ENCODE results near the gene CDK11B. TPM values are rescaled to one million over a fixed set of nuclear protein-coding genes. Genes with fewer than 3 reads are reported as not detected.
"Not testable (repeated sequence)": the region's sequence is repeated elsewhere in the genome, so short reads cannot be mapped to it uniquely, and the experiment has no call there.

The CDK11B gene
- 10 to 100 TPM; 31.8 to 33.6 TPM for total RNA-seq
- polyA plus RNA-seq (2013, experiment 1 of 2): 42.7 TPM
- polyA plus RNA-seq (2013, experiment 2 of 2): 37.7 TPM
- long read RNA-seq, experiment 1, partial matches to known transcripts: 20 of 26 reads
- long read RNA-seq, experiment 1, other reads (novel, unspliced or antisense): 6 of 26 reads
- long read RNA-seq, experiment 2, transcript CDK11B-203 (20 exons, 2,998 nt): major isoform, 14 of 51 reads
- long read RNA-seq, experiment 2, partial matches to known transcripts: 12 of 51 reads
- long read RNA-seq, experiment 2, other reads (novel, unspliced or antisense): 22 of 51 reads
- long read RNA-seq, experiment 3, partial matches to known transcripts: 12 of 17 reads
- long read RNA-seq, experiment 3, other reads (novel, unspliced or antisense): 5 of 17 reads
- long read RNA-seq, experiment 4, partial matches to known transcripts: 16 of 22 reads
- long read RNA-seq, experiment 4, other reads (novel, unspliced or antisense): 5 of 22 reads

DNA sequence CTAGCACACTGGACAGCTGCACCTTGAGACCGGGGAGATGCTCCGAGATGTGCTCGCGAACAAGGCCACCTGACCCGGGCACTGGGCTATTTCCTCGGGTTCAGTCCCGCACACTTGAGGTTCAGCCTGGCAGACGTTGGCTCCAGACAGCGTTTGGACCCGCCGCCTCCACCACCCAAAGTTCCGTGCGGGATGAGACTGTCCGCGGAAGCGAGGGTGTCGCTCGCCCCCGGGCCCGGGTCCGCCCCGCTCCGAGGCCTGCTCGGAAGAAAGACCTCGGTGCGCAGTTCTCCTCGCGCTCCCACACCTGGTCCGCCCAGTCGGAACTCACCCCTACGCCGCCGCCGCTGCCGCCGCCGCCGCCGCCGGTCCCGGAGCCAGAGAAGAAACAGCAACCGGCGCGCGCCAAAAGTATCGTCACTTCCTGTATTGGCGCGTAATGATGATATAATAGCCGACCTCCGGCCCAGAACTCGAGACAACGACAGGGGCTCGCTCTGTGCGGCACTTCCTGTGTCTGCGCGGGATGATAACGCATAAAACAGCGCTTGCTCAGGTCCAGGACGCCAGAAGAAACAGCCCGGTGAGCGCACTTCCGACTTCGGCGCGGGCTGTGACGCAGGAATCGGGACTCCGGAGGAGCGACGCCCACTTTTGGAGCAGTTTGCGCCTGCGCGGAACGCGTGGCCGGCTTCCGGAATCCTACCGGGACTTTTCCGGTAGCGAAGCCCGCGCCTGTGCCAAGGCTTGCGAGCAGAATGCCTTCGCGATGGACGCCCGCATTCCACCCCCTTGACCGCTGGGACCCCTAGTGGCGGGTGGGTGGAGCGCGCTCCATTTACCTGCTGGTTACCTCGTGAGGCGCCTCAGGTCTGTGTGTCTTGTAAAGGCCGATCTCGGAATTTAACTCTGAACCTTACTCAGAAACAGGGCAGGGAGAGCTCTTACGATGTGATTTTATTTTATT is at the start of gene CDK11B:
Gene CDK11B (minus strand): TSS at position 422 of the 967 bp plus-strand sequence. CDS start 1,519 bp downstream, outside the sequence.
- H3K4me3 ChIP-seq (ENCODE audit: low read length): peak within 1 kb of the TSS; percentile 73
- DNase-seq: peak; percentile 97
- TF ChIP-seq, protein P1, sequence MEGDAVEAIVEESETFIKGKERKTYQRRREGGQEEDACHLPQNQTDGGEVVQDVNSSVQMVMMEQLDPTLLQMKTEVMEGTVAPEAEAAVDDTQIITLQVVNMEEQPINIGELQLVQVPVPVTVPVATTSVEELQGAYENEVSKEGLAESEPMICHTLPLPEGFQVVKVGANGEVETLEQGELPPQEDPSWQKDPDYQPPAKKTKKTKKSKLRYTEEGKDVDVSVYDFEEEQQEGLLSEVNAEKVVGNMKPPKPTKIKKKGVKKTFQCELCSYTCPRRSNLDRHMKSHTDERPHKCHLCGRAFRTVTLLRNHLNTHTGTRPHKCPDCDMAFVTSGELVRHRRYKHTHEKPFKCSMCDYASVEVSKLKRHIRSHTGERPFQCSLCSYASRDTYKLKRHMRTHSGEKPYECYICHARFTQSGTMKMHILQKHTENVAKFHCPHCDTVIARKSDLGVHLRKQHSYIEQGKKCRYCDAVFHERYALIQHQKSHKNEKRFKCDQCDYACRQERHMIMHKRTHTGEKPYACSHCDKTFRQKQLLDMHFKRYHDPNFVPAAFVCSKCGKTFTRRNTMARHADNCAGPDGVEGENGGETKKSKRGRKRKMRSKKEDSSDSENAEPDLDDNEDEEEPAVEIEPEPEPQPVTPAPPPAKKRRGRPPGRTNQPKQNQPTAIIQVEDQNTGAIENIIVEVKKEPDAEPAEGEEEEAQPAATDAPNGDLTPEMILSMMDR (conservative IDR thresholded peaks at IDR 0.05): peak; percentile 62
- 0% methylated on average over 13 to 56 of the region's 96 CpGs for WGBS, 2 experiments (ENCODE audit: insufficient coverage in 1 of 2, insufficient read length in 1 of 2)
- H3K27me3 Mint-ChIP-seq (ENCODE audit: insufficient read depth); H3K9me3 ChIP-seq (ENCODE audit: control insufficient read depth, low read length); H3K4me1 Mint-ChIP-seq; H3K27me3 ChIP-seq (ENCODE audit: control insufficient read depth, insufficient read depth, low read length, poor library complexity, severe bottlenecking); H3K4me1 ChIP-seq (ENCODE audit: control insufficient read depth, insufficient read depth, low read length); H3K9me3 Mint-ChIP-seq: not testable (repeated sequence)
- Mint-ChIP-seq H3K27ac (peak within 1 kb of the TSS; percentile 100), H3K36me3 (ENCODE audit: low read depth) (peaks cover 21% of the 10 kb centered on the region), H3K4me3 (peak within 1 kb of the TSS; percentile 86)
- H3K9ac ChIP-seq (ENCODE audit: extremely low read depth, low read length, poor library complexity, severe bottlenecking): peak within 1 kb of the TSS; percentile 77
- H3K27ac ChIP-seq (ENCODE audit: low read depth, low read length): peak within 1 kb of the TSS; percentile 93
- H3K36me3 ChIP-seq (ENCODE audit: control insufficient read depth, insufficient read depth, low read length): peaks cover 31% of the 10 kb centered on the region

DNA sequence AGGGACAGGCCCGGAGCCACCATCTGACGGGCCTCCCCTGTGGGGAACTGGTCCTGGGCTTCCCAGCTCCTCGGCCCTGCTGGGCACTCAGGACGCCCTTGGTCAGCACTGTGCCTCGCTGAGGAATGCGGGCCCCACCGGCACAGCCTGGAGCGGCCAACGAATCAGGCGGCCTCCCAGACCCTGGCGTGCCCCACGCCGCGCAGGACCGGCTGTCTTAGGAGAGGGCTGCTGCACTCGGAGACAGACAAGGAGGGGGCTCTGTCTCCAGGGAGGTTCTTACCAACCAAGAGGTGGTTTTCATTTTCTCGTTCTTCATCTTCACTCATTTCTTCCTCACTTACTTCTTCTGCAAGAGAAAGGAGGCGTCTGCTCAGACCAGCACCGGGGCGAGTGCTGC is 49.1 kb upstream of the CDK11B start:
- not testable (repeated sequence) for H3K36me3 ChIP-seq (ENCODE audit: control insufficient read depth, insufficient read depth, low read length); H3K27me3 Mint-ChIP-seq (ENCODE audit: insufficient read depth); H3K9me3 Mint-ChIP-seq; H3K27me3 ChIP-seq (ENCODE audit: control insufficient read depth, insufficient read depth, low read length, poor library complexity, severe bottlenecking); DNase-seq; H3K36me3 Mint-ChIP-seq (ENCODE audit: low read depth); H3K4me3 ChIP-seq (ENCODE audit: low read length); H3K9me3 ChIP-seq (ENCODE audit: control insufficient read depth, low read length); H3K9ac ChIP-seq (ENCODE audit: extremely low read depth, low read length, poor library complexity, severe bottlenecking); H3K4me1 ChIP-seq (ENCODE audit: control insufficient read depth, insufficient read depth, low read length); H3K27ac ChIP-seq (ENCODE audit: low read depth, low read length); H3K4me1 Mint-ChIP-seq; H3K27ac Mint-ChIP-seq; H3K4me3 Mint-ChIP-seq
- WGBS, 2 experiments (ENCODE audit: insufficient coverage in 1 of 2, insufficient read length in 1 of 2): no CpG with 5 or more reads among the region's 20 CpGs

DNA sequence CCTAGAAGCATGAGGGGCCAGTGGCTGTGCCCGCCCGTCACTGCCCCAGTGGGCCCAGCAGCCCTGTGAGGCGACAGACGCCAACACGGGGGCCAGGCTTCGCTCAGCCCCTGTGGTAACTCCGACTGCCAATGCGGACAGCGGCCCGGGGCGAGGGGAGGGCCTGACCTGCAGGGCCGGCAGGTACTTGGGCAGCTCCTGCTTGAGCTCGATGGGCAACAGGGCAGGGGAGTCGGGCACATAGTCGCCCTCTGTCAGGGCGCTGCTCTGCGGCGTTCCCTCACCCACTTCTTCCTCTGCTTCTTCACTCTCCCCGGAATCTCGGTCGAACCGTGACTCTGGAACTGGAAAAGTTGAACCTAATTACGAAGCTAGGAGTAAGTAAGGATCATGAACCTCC is 48.4 kb upstream of the CDK11B start:
- not testable (repeated sequence) for DNase-seq; H3K4me3 Mint-ChIP-seq; H3K27me3 Mint-ChIP-seq (ENCODE audit: insufficient read depth); H3K4me3 ChIP-seq (ENCODE audit: low read length); H3K9ac ChIP-seq (ENCODE audit: extremely low read depth, low read length, poor library complexity, severe bottlenecking); H3K27me3 ChIP-seq (ENCODE audit: control insufficient read depth, insufficient read depth, low read length, poor library complexity, severe bottlenecking); H3K9me3 Mint-ChIP-seq; H3K4me1 ChIP-seq (ENCODE audit: control insufficient read depth, insufficient read depth, low read length); H3K4me1 Mint-ChIP-seq; H3K36me3 ChIP-seq (ENCODE audit: control insufficient read depth, insufficient read depth, low read length); H3K27ac Mint-ChIP-seq; H3K9me3 ChIP-seq (ENCODE audit: control insufficient read depth, low read length); H3K36me3 Mint-ChIP-seq (ENCODE audit: low read depth); H3K27ac ChIP-seq (ENCODE audit: low read depth, low read length)
- no CpG with 5 or more reads among the region's 23 CpGs for WGBS, 2 experiments (ENCODE audit: insufficient coverage in 1 of 2, insufficient read length in 1 of 2)

- WGBS, 2 experiments (ENCODE audit: insufficient coverage in 1 of 2, insufficient read length in 1 of 2): no CpG with 5 or more reads among the region's 10 CpGs
- H3K9me3 ChIP-seq (ENCODE audit: control insufficient read depth, low read length); H3K4me1 Mint-ChIP-seq; H3K27me3 Mint-ChIP-seq (ENCODE audit: insufficient read depth); H3K9me3 Mint-ChIP-seq; H3K36me3 ChIP-seq (ENCODE audit: control insufficient read depth, insufficient read depth, low read length); H3K36me3 Mint-ChIP-seq (ENCODE audit: low read depth); DNase-seq; H3K27ac ChIP-seq (ENCODE audit: low read depth, low read length); H3K27ac Mint-ChIP-seq; H3K4me1 ChIP-seq (ENCODE audit: control insufficient read depth, insufficient read depth, low read length); H3K4me3 Mint-ChIP-seq; H3K27me3 ChIP-seq (ENCODE audit: control insufficient read depth, insufficient read depth, low read length, poor library complexity, severe bottlenecking); H3K9ac ChIP-seq (ENCODE audit: extremely low read depth, low read length, poor library complexity, severe bottlenecking); H3K4me3 ChIP-seq (ENCODE audit: low read length): not testable (repeated sequence)
Measured at GRCh38 chr1:1705623-1706022, 46.8 kb upstream of the CDK11B start.

- H3K4me1 Mint-ChIP-seq; H3K4me3 Mint-ChIP-seq; H3K36me3 Mint-ChIP-seq (ENCODE audit: low read depth); H3K9me3 ChIP-seq (ENCODE audit: control insufficient read depth, low read length); H3K9me3 Mint-ChIP-seq; H3K36me3 ChIP-seq (ENCODE audit: control insufficient read depth, insufficient read depth, low read length); H3K27me3 Mint-ChIP-seq (ENCODE audit: insufficient read depth); H3K27ac Mint-ChIP-seq; DNase-seq; H3K27me3 ChIP-seq (ENCODE audit: control insufficient read depth, insufficient read depth, low read length, poor library complexity, severe bottlenecking); H3K9ac ChIP-seq (ENCODE audit: extremely low read depth, low read length, poor library complexity, severe bottlenecking); H3K4me3 ChIP-seq (ENCODE audit: low read length); H3K4me1 ChIP-seq (ENCODE audit: control insufficient read depth, insufficient read depth, low read length); H3K27ac ChIP-seq (ENCODE audit: low read depth, low read length): not testable (repeated sequence)
- 94 to 100% methylated on average over 1 to 25 of the region's 27 CpGs for WGBS, 2 experiments (ENCODE audit: insufficient coverage in 1 of 2, insufficient read length in 1 of 2)
Measured at GRCh38 chr1:1704284-1704957, 45.6 kb upstream of the CDK11B start.

Data from endodermal cell (in vitro differentiated cells).